ENCODE data around the gene MLPH.

MLPH gene

DNA sequence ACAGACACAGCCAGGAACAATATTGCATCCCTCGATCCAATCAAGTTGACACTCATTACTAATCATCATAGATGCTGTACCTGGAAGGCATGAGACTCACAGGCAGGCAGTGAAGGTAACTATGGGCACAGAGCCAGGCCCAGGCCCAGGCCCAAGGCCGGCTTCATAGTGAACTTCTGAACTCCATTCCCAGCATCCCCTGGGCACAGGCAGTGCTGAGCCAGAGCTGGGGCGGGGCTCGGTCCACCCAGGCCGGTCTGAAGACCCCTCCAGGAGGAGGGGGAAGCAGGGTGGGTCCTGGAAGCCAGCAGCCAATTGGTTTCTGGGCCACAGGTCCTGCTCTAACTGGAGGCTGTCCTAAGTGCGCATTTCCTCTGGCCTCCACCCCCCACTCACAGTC is 37.6 kb downstream of the MLPH start:
- Histone ChIP-seq H3K79me2 (ENCODE audit: control insufficient read depth, insufficient read depth, low read length) (no peaks in the 10 kb centered on the region), H3K9ac (ENCODE audit: low read length) (no peak overlapping the region), H2AK5ac (ENCODE audit: low read length) (no peak overlapping the region), H3K79me1 (ENCODE audit: low read length) (no peaks in the 10 kb centered on the region), H2BK120ac (ENCODE audit: low read depth, low read length) (no peak overlapping the region), H4K8ac (ENCODE audit: low read depth, low read length) (no peak overlapping the region), H3K23ac (ENCODE audit: low read length) (no peak overlapping the region), H2BK5ac (ENCODE audit: low read length) (no peak overlapping the region), H3K4me3 (ENCODE audit: low read length) (no peak overlapping the region), H3K56ac (ENCODE audit: low read length) (no peak overlapping the region), H3K27me3 (ENCODE audit: insufficient read depth, low read length, poor library complexity) (no peaks in the 10 kb centered on the region), H4K5ac (ENCODE audit: low read length) (no peak overlapping the region), H2BK15ac (replicated peaks; ENCODE audit: low read depth) (no peak overlapping the region), H3K4ac (ENCODE audit: low read depth, low read length) (no peak overlapping the region), H3K4me1 (ENCODE audit: control insufficient read depth, low read depth, low read length) (no peaks in the 10 kb centered on the region), H3K36me3 (ENCODE audit: control insufficient read depth, insufficient read depth, low read length) (peaks cover 1% of the 10 kb centered on the region), H3K18ac (ENCODE audit: low read length) (no peak overlapping the region), H3K4me2 (ENCODE audit: low read length) (no peak overlapping the region), H3K27ac (ENCODE audit: low read depth, low read length) (no peak overlapping the region)
- DNase-seq: no peak
- WGBS (ENCODE audit: extremely low coverage, insufficient coverage, low lambda C conversion rate): no CpG with 5 or more reads among the region's 6 CpGs

DNA sequence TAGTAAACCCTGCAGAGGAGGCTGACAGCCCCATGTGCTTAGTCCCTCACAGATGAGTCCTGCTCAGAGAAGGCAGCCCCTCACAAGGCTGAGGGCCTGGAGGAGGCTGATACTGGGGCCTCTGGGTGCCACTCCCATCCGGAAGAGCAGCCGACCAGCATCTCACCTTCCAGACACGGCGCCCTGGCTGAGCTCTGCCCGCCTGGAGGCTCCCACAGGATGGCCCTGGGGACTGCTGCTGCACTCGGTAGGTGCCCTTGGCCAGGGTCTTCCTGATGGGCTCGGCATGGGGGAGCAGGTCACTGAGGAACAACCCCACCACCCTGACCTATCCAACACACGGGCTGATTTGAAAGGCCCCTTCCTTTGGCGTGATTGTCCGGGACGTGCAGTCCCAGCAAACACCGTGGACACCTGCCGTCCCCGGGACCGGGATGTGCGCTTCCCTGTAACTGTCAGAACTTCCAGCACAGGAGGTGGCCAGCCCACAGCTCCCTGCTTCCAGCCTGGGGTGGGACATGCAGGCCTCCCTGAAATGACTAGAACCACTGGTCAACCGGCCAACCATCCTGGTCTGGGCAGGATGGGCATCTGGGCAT is 38.6 kb downstream of the MLPH start:
- DNase-seq: no peak
- Histone ChIP-seq H3K4me2 (ENCODE audit: low read length) (no peak overlapping the region), H4K5ac (ENCODE audit: low read length) (no peak overlapping the region), H3K4ac (ENCODE audit: low read depth, low read length) (no peak overlapping the region), H3K4me3 (ENCODE audit: low read length) (no peak overlapping the region), H2BK120ac (ENCODE audit: low read depth, low read length) (no peak overlapping the region), H2AK5ac (ENCODE audit: low read length) (no peak overlapping the region), H3K36me3 (ENCODE audit: control insufficient read depth, insufficient read depth, low read length) (peaks cover 1% of the 10 kb centered on the region), H3K23ac (ENCODE audit: low read length) (no peak overlapping the region), H2BK5ac (ENCODE audit: low read length) (no peak overlapping the region), H3K18ac (ENCODE audit: low read length) (no peak overlapping the region), H3K79me2 (ENCODE audit: control insufficient read depth, insufficient read depth, low read length) (no peaks in the 10 kb centered on the region), H3K27me3 (ENCODE audit: insufficient read depth, low read length, poor library complexity) (no peaks in the 10 kb centered on the region), H2BK15ac (replicated peaks; ENCODE audit: low read depth) (no peak overlapping the region), H3K79me1 (ENCODE audit: low read length) (no peaks in the 10 kb centered on the region), H3K9ac (ENCODE audit: low read length) (no peak overlapping the region), H4K8ac (ENCODE audit: low read depth, low read length) (no peak overlapping the region), H3K4me1 (ENCODE audit: control insufficient read depth, low read depth, low read length) (no peaks in the 10 kb centered on the region), H3K27ac (ENCODE audit: low read depth, low read length) (no peak overlapping the region), H3K56ac (ENCODE audit: low read length) (no peak overlapping the region)
- no CpG with 5 or more reads among the region's 17 CpGs for whole genome bisulfite sequencing (ENCODE audit: extremely low coverage, insufficient coverage, low lambda C conversion rate)

DNA sequence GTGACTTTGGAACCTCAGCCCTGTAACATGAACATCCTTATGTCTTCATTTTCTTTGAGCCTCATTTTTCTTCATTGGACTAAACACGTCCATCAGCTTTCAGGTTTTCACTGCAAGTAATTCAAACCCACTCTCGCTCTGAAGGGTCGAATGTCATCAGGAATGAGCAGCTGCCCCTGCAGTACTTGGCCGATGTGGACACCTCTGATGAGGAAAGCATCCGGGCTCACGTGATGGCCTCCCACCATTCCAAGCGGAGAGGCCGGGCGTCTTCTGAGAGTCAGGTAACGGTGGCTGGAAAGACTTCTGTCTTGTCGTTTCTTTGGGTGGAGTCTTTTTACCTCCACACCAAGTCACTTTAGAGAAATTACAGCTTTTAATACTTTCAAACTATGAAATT is 40.2 kb downstream of the MLPH start:
- no CpG with 5 or more reads among the region's 11 CpGs for WGBS (ENCODE audit: extremely low coverage, insufficient coverage, low lambda C conversion rate)
- no peak overlapping the region for H3K4ac ChIP-seq (ENCODE audit: low read depth, low read length)
- H4K5ac ChIP-seq (ENCODE audit: low read length): no peak overlapping the region
- H3K56ac ChIP-seq (ENCODE audit: low read length): no peak overlapping the region
- no peaks in the 10 kb centered on the region for H3K27me3 ChIP-seq (ENCODE audit: insufficient read depth, low read length, poor library complexity)
- H3K27ac ChIP-seq (ENCODE audit: low read depth, low read length): no peak overlapping the region
- H4K8ac ChIP-seq (ENCODE audit: low read depth, low read length): no peak overlapping the region
- H3K9ac ChIP-seq (ENCODE audit: low read length): no peak overlapping the region
- no peak overlapping the region for H3K4me3 ChIP-seq (ENCODE audit: low read length)
- no peak overlapping the region for H3K4me2 ChIP-seq (ENCODE audit: low read length)
- H3K79me2 ChIP-seq (ENCODE audit: control insufficient read depth, insufficient read depth, low read length): no peaks in the 10 kb centered on the region
- no peak overlapping the region for H2BK15ac ChIP-seq (replicated peaks; ENCODE audit: low read depth)
- no peak overlapping the region for H3K18ac ChIP-seq (ENCODE audit: low read length)
- no peak overlapping the region for H2BK120ac ChIP-seq (ENCODE audit: low read depth, low read length)
- H3K4me1 ChIP-seq (ENCODE audit: control insufficient read depth, low read depth, low read length): peaks cover 3% of the 10 kb centered on the region
- peaks cover 1% of the 10 kb centered on the region for H3K36me3 ChIP-seq (ENCODE audit: control insufficient read depth, insufficient read depth, low read length)
- no peak overlapping the region for H2BK5ac ChIP-seq (ENCODE audit: low read length)
- H2AK5ac ChIP-seq (ENCODE audit: low read length): no peak overlapping the region
- no peak for DNase-seq
- H3K23ac ChIP-seq (ENCODE audit: low read length): no peak overlapping the region
- no peaks in the 10 kb centered on the region for H3K79me1 ChIP-seq (ENCODE audit: low read length)

DNA sequence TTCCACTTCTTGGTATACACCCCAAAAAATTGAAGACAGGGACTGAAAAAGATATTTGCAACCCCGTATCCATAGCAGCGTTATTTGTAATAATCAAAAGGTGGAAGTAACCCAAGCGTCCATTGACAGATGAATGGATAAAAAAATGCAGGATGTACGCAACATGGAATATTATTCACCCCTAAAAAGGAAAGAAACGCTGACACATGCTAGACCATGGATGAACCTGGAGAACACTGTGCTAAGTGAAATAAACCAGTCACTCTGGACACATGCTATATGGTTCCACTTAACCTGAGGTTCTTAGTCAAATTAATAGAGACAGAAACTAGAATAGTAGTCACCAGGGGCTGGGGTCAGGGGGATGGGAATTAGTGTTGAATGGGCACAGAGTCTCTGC is 40.7 kb downstream of the MLPH start:
- no peak overlapping the region for H3K56ac ChIP-seq (ENCODE audit: low read length)
- H3K4me2 ChIP-seq (ENCODE audit: low read length): no peak overlapping the region
- no peak overlapping the region for H2BK15ac ChIP-seq (replicated peaks; ENCODE audit: low read depth)
- H3K79me1 ChIP-seq (ENCODE audit: low read length): no peaks in the 10 kb centered on the region
- H3K4me3 ChIP-seq (ENCODE audit: low read length): no peak overlapping the region
- no CpG with 5 or more reads among the region's 5 CpGs for WGBS (ENCODE audit: extremely low coverage, insufficient coverage, low lambda C conversion rate)
- no peak overlapping the region for H2BK5ac ChIP-seq (ENCODE audit: low read length)
- H3K36me3 ChIP-seq (ENCODE audit: control insufficient read depth, insufficient read depth, low read length): peaks cover 1% of the 10 kb centered on the region
- H2AK5ac ChIP-seq (ENCODE audit: low read length): no peak overlapping the region
- no peak overlapping the region for H3K18ac ChIP-seq (ENCODE audit: low read length)
- H3K27me3 ChIP-seq (ENCODE audit: insufficient read depth, low read length, poor library complexity): no peaks in the 10 kb centered on the region
- H4K5ac ChIP-seq (ENCODE audit: low read length): no peak overlapping the region
- H3K23ac ChIP-seq (ENCODE audit: low read length): no peak overlapping the region
- no peak overlapping the region for H3K4ac ChIP-seq (ENCODE audit: low read depth, low read length)
- H4K8ac ChIP-seq (ENCODE audit: low read depth, low read length): no peak overlapping the region
- H3K27ac ChIP-seq (ENCODE audit: low read depth, low read length): no peak overlapping the region
- H3K79me2 ChIP-seq (ENCODE audit: control insufficient read depth, insufficient read depth, low read length): no peaks in the 10 kb centered on the region
- H3K4me1 ChIP-seq (ENCODE audit: control insufficient read depth, low read depth, low read length): peaks cover 3% of the 10 kb centered on the region
- no peak for DNase-seq
- H2BK120ac ChIP-seq (ENCODE audit: low read depth, low read length): no peak overlapping the region
- no peak overlapping the region for H3K9ac ChIP-seq (ENCODE audit: low read length)

DNA sequence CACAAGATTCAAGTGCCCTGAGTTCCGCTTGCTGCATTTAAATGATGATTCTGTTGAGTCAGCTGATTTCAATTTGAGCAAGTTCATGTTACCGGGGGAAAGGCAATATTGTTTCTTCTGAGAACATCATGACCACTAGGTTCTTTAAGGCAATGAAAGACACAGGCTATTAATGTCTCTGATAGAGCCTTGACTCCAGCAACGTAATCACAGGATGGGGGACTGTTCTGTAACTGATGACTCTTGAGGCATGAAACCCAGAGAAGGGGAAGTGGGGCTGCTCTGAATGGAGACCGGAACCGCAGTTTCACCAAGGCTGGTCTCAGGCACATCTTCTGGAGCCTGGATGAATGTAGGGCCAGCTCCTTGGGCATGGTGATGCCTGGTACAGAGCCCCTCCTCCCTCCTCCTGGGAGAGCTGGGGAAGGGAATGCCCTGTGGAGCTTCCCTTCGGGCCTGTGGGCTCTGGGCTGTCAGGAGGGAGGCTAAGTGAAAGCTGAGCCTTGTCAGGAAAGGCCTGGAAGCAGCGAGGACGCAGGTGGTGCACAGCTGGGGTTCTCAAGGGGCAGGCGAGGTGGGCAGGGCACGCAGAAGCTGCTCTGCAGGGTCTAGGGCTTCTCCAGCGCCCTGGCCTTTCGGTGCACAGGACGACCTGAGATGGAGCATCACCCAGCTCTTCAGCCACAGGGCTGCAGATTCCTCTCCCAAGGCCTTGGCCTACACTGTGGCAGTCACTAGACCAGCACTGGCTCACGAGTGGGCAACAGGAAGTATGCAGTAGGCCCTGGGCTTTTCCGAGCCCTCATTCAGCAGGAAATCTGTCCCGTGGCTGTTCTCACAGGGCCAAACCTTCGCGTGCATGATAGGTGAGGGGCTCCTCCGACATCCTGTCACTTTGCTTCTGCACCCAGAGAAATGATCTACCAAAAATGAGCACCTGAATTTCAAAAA is 42.7 kb downstream of the MLPH start:
- Histone ChIP-seq H3K23ac (ENCODE audit: low read length) (no peak overlapping the region), H3K18ac (ENCODE audit: low read length) (no peak overlapping the region), H3K79me1 (ENCODE audit: low read length) (no peaks in the 10 kb centered on the region), H2BK120ac (ENCODE audit: low read depth, low read length) (no peak overlapping the region), H3K4me3 (ENCODE audit: low read length) (no peak overlapping the region), H3K56ac (ENCODE audit: low read length) (no peak overlapping the region), H3K79me2 (ENCODE audit: control insufficient read depth, insufficient read depth, low read length) (no peaks in the 10 kb centered on the region), H3K4ac (ENCODE audit: low read depth, low read length) (no peak overlapping the region), H4K5ac (ENCODE audit: low read length) (no peak overlapping the region), H3K4me2 (ENCODE audit: low read length) (no peak overlapping the region), H2BK15ac (replicated peaks; ENCODE audit: low read depth) (no peak overlapping the region), H3K27me3 (ENCODE audit: insufficient read depth, low read length, poor library complexity) (no peaks in the 10 kb centered on the region), H4K8ac (ENCODE audit: low read depth, low read length) (no peak overlapping the region), H3K9ac (ENCODE audit: low read length) (no peak overlapping the region), H3K4me1 (ENCODE audit: control insufficient read depth, low read depth, low read length) (peaks cover 3% of the 10 kb centered on the region), H3K36me3 (ENCODE audit: control insufficient read depth, insufficient read depth, low read length) (no peaks in the 10 kb centered on the region), H2BK5ac (ENCODE audit: low read length) (no peak overlapping the region), H2AK5ac (ENCODE audit: low read length) (no peak overlapping the region), H3K27ac (ENCODE audit: low read depth, low read length) (no peak overlapping the region)
- no CpG with 5 or more reads among the region's 19 CpGs for WGBS (ENCODE audit: extremely low coverage, insufficient coverage, low lambda C conversion rate)
- no peak for DNase-seq
